ENCODE results near the gene NCKAP5L.

DNA sequence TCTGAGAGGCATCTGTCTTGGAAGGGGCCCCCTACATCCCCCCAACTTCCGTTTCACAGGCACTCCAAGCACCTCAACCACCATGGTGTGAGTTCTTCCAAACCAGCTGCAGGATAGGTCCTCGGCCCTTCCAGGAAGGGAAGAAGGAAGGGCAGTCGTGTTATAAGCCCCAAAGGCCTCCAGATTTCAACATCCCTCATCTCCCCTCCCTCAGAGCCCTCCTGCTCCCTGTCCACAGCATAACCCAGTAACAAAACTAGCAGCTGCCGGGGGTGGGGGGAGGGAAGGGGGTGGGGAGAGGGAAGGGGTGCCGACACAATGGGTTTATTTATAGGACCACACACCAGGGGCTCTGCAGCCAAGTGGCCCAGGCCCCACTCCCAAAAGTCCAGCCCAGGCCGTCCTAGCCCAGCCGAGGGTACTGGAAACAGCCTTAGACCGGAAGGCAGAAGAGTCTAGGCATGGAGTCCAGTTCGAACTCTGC lies 18.3 kb downstream of the NCKAP5L start:
- TF ChIP-seq POLR2A (IDR thresholded peaks at IDR 0.05; ENCODE audit: low read depth, low read length), result no peak
- TF ChIP-seq CTCF (IDR thresholded peaks at IDR 0.05; ENCODE audit: extremely low read depth in 1 of 2, insufficient read depth in 1 of 2, low read depth in 1 of 2, low read length in 2 of 2), result no peak
- TF ChIP-seq JUN (IDR thresholded peaks at IDR 0.05; ENCODE audit: borderline replicate concordance, insufficient read depth, insufficient read length, low read depth), result no peak
